ENCODE measurements around the gene IPO5.

GRCh38 chr13:97967226-97967625 is 13.8 kb downstream of the IPO5 start:
- TF ChIP-seq CTCF (optimal IDR thresholded peaks at IDR 0.05 in 1 of 3, IDR thresholded peaks at IDR 0.05 in 1 of 3, conservative IDR thresholded peaks at IDR 0.05 in 1 of 3; ENCODE audit: extremely low read depth in 1 of 3, insufficient read depth in 2 of 3, low read length in 3 of 3), result no peak
- TF ChIP-seq EZH2 (IDR thresholded peaks at IDR 0.05; ENCODE audit: low read length), result no peak

Measured in keratinocyte (primary cell).